Stomach (tissue), 4 donors: Measurements from ENCODE around the gene RLIM.

Experiments used
- CTCF ChIP-seq, 7 experiments: fragments of 450-650 bp in 4 of 7; fragments of 200-600 bp in 3 of 7; sonication (generic) in 3 of 7; IDR thresholded peaks; one replicate each; pipeline ENCODE4 v1.5.1; 2016 to 2019; ENCODE audit warnings: antibody characterized with exemption in 7 of 7, control low read depth in 2 of 7, mild to moderate bottlenecking in 1 of 7
- EP300 ChIP-seq: sonication (generic); formaldehyde crosslinking; IDR thresholded peaks from one replicate; pipeline ENCODE4 v1.6.1; 2017; ENCODE audit warnings: antibody characterized with exemption
- POLR2A ChIP-seq, 4 donors: fragments of 450-650 bp; IDR thresholded peaks; one replicate each; pipeline ENCODE4 v1.6.1; 2016; ENCODE audit warnings: antibody characterized with exemption in 4 of 4, control low read depth in 2 of 4, mild to moderate bottlenecking in 1 of 4, moderate library complexity in 1 of 4
- POLR2AphosphoS5 ChIP-seq, 3 donors: sonication (generic); formaldehyde crosslinking; IDR thresholded peaks; one replicate each; pipeline ENCODE4 v1.6.1; 2016; ENCODE audit warnings: antibody characterized with exemption in 3 of 3

- TF ChIP-seq CTCF (IDR thresholded peaks at IDR 0.05) (no peak), POLR2A (IDR thresholded peaks at IDR 0.05) (no peak), EP300 (no peak), POLR2AphosphoS5 (IDR thresholded peaks at IDR 0.05) (no peak)
Measured at GRCh38 chrX:74656079-74656745, 41.8 kb upstream of the RLIM start.
